Measurements from ENCODE around the gene SPCS3. TPM values are rescaled to one million over a fixed set of nuclear protein-coding genes. Genes with fewer than 3 reads are reported as not detected.

Gene SPCS3
- total RNA-seq, result 100 to 1,000 TPM in 2 of 4 donors, 10 to 100 TPM in 2; 80.9 to 119 (median 107) TPM
- polyA plus RNA-seq, result 10 to 100 TPM in 2 of 3 donors, 1 to 10 TPM in 1; 6.6 to 36.5 (median 11.1) TPM

- H3K36me3 ChIP-seq, result no peaks in the 10 kb centered on the region
Measured at GRCh38 chr4:176319704-176320339, at the start of gene SPCS3. TSS of gene SPCS3 (plus strand) at chr4:176319966. CDS start at chr4:176320077, 111 bp downstream.

GRCh38 chr4:176270669-176271068, 49.1 kb upstream of the SPCS3 start:
- intact Hi-C loops (cut with DNase I), result loop anchor here (5.0 to 10.0 kb wide), 3 partner anchors 33 to 236 kb away; partner anchors contain the start of gene SPATA4
- WGBS, 2 donors, result 62 to 69% methylated on average over 5 of the region's 5 CpGs
- Histone ChIP-seq H3K36me3 (no peaks in the 10 kb centered on the region), H3K27me3 (no peaks in the 10 kb centered on the region), H3K27ac (peak overlapping the region; percentile 64 to 83 (median 72)), H3K4me3 (no peak overlapping the region), H3K9me3 (no peaks in the 10 kb centered on the region), H3K4me1 (peaks cover 0 to 20% (median 15%) of the 10 kb centered on the region in 4 donors)
- TF ChIP-seq CTCF (IDR thresholded peaks at IDR 0.05) (no peak), POLR2AphosphoS5 (IDR thresholded peaks at IDR 0.05) (peak; percentile 23 to 73 (median 56)), EP300 (IDR thresholded peaks at IDR 0.05) (peak in 2 of 4 donors; percentile 25 to 67), POLR2A (IDR thresholded peaks at IDR 0.05) (no peak)
- DNase-seq, result peak; percentile 78

More at GRCh38 chr4:176319704-176320339, at the start of gene SPCS3:
- TF ChIP-seq EP300 (IDR thresholded peaks at IDR 0.05) (peak in 1 of 4 donors; percentile 9), POLR2A (IDR thresholded peaks at IDR 0.05) (peak; percentile 51 to 75), POLR2AphosphoS5 (IDR thresholded peaks at IDR 0.05) (peak; percentile 87 to 98 (median 97)), CTCF (IDR thresholded peaks at IDR 0.05) (no peak)
- no peaks in the 10 kb centered on the region for H3K9me3 ChIP-seq
- H3K4me3 ChIP-seq, result peak within 1 kb of the TSS; percentile 66 to 91 (median 78)
- no peaks in the 10 kb centered on the region for H3K27me3 ChIP-seq
- intact Hi-C loops (cut with DNase I), result loop anchor here (2.0 to 10.0 kb wide), 5 partner anchors 83 to 375 kb away; partner anchors contain the start of genes SPATA4 and WDR17
- H3K27ac ChIP-seq, result peak within 1 kb of the TSS; percentile 94 to 99 (median 94)
- WGBS, 2 donors, result 0% methylated on average over 94 of the region's 94 CpGs
- H3K4me1 ChIP-seq, result peaks cover 0 to 46% (median 32%) of the 10 kb centered on the region in 4 donors
- DNase-seq, result peak; percentile 98

- TF ChIP-seq POLR2A (IDR thresholded peaks at IDR 0.05) (no peak), CTCF (IDR thresholded peaks at IDR 0.05) (no peak), POLR2AphosphoS5 (IDR thresholded peaks at IDR 0.05) (no peak), EP300 (IDR thresholded peaks at IDR 0.05) (no peak)
- Histone ChIP-seq H3K27me3 (no peaks in the 10 kb centered on the region), H3K4me1 (peaks cover 0 to 22% (median 16%) of the 10 kb centered on the region in 4 donors), H3K36me3 (no peaks in the 10 kb centered on the region), H3K9me3 (no peaks in the 10 kb centered on the region), H3K27ac (peak overlapping the region in 3 of 4 donors; percentile 64 to 83 (median 78)), H3K4me3 (no peak overlapping the region)
- intact Hi-C loops (cut with DNase I), result loop anchor here (5.0 to 10.0 kb wide), 3 partner anchors 34 to 237 kb away; partner anchors contain the start of gene SPATA4
- no peak for DNase-seq
- WGBS, 2 donors, result 74 to 87% methylated on average over 3 of the region's 3 CpGs
Measured at GRCh38 chr4:176271749-176272148, 48.0 kb upstream of the SPCS3 start.

GRCh38 chr4:176272799-176273198, 47.0 kb upstream of the SPCS3 start:
- TF ChIP-seq POLR2A (IDR thresholded peaks at IDR 0.05) (no peak), EP300 (IDR thresholded peaks at IDR 0.05) (no peak), CTCF (IDR thresholded peaks at IDR 0.05) (no peak), POLR2AphosphoS5 (IDR thresholded peaks at IDR 0.05) (no peak)
- 54 to 63% methylated on average over 3 of the region's 3 CpGs for WGBS, 2 donors
- Histone ChIP-seq H3K4me3 (no peak overlapping the region), H3K9me3 (no peaks in the 10 kb centered on the region), H3K4me1 (peaks cover 0 to 26% (median 20%) of the 10 kb centered on the region in 4 donors), H3K36me3 (no peaks in the 10 kb centered on the region), H3K27ac (no peak overlapping the region), H3K27me3 (no peaks in the 10 kb centered on the region)
- no peak for DNase-seq
- intact Hi-C loops (cut with DNase I), result loop anchor here (5.0 to 10.0 kb wide), 3 partner anchors 35 to 238 kb away; partner anchors contain the start of gene SPATA4

All from sigmoid colon (tissue), 7 donors.